Astrocyte of the cerebellum (primary cell): ENCODE measurements around the gene NCAM2.

ENCODE experiments used
- DNase-seq: peaks from one replicate; pipeline ENCODE4 v3.0.0-alpha.2; 2011; ENCODE audit warnings: low read depth
- H3K4me3 ChIP-seq: 2 replicates; pipeline ENCODE4 v1.5.1; 2011; ENCODE audit warnings: mild to moderate bottlenecking, low read depth, low read length, moderate library complexity
- CTCF ChIP-seq: IDR thresholded peaks from 2 replicates; pipeline ENCODE4 v1.5.1; 2012; ENCODE audit warnings: low read length, low read depth, moderate library complexity, mild to moderate bottlenecking; ENCODE audit errors: missing control alignments
- in situ Hi-C: cut with HindIII; loops from 2 replicates; pipeline ENCODE4 v1.10.0; 2017; ENCODE audit warnings: low sequenced_read_pairs

NCAM2 gene

GRCh38 chr21:21290751-21291150, 292.5 kb downstream of the NCAM2 start:
- H3K4me3 ChIP-seq = no peak overlapping the region
- no peak for DNase-seq
- in situ Hi-C loops = no loop called here
- no peak for TF ChIP-seq CTCF

DNA sequence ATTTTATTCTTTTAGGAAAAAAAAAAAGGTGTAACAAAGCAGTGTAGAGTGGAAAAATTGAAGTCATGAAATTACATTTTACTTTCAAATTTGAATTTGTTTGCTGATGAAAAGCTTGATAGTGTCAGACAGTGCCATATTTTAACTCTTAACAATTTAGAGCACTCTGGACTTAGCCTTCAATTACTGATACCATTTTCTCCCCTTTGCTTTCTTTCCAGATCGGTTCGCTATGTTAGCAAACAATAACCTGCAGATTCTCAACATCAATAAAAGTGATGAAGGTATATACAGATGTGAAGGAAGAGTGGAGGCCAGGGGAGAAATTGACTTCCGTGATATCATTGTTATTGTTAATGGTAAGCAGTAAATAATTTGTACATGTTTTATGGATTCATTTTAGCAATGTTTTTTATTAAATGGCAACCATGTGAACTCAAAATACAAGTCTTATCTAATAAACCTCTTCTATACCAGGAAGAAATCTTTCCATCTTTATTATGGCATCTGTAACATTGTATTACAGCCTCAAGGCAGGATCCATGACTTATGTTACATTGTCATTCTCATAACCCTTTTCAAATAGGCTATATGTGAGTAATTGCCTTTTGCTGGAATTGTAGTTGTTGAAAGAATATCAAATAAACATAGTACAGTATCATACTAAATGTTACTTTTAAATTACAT, 293.8 kb downstream of the NCAM2 start:
- TF ChIP-seq CTCF = no peak
- no peak for DNase-seq
- H3K4me3 ChIP-seq = no peak overlapping the region
- in situ Hi-C loops = no loop called here

DNA sequence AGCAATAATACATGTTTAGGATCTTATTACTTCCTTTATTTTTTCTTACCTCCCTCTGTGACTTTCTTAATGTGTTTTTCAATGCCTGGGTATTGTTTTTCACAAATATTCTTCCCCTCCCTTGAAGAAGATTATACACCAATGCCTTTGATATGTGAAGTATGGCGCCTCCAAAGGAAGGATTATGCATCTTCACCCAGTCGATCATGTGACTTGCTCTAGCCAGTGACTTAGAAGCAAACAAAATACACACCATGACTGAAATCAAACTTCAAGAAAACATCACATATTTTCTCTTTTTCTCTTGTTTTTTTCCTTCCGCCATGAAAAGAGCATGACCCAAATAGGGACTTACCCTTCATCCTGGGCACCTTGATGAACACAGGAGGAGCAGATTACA, 297.1 kb downstream of the NCAM2 start:
- in situ Hi-C loops = no loop called here
- no peak overlapping the region for H3K4me3 ChIP-seq
- no peak for TF ChIP-seq CTCF
- no peak for DNase-seq

GRCh38 chr21:21297211-21297610, 299.0 kb downstream of the NCAM2 start:
- no peak for TF ChIP-seq CTCF
- in situ Hi-C loops = no loop called here
- H3K4me3 ChIP-seq = no peak overlapping the region
- DNase-seq = no peak

DNA sequence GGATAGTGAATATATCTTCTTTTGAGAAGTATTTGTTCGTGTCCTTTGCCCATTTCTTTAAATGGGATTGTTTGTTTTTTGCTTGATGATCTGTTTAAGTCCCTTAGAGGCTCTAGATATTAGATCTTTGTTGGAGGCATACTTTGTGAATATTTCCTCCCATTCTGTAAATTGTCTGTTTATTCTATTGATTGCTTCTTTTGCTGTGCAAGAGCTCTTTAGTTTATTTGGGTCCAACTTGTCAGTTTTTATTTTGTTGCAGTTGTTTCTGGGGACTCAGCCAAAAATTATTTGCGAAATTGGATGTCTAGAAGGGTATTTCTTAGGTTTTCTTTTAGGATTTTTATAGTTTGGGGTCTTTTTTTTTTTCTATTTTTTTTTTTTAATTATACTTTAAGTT, 302.8 kb downstream of the NCAM2 start:
- no peak for DNase-seq
- TF ChIP-seq CTCF = no peak
- no peak overlapping the region for H3K4me3 ChIP-seq
- in situ Hi-C loops = no loop called here

GRCh38 chr21:21309510-21309909, 311.3 kb downstream of the NCAM2 start:
- in situ Hi-C loops = no loop called here

More at GRCh38 chr21:21309510-21309909, 311.3 kb downstream of the NCAM2 start:
- TF ChIP-seq CTCF = no peak
- DNase-seq = no peak
- H3K4me3 ChIP-seq = no peak overlapping the region
